SK-N-SH (cell line): Measurements from ENCODE around the gene SIM2.

Source experiments
- CHD2 ChIP-seq: fragments of 150-350 bp; IDR thresholded peaks from 2 replicates; pipeline ENCODE4 v1.6.1; 2018; ENCODE audit warnings: low read length; ENCODE audit not compliant: partially characterized antibody
- CTCF ChIP-seq: fragments of 200-600 bp; sonication (generic); IDR thresholded peaks from 2 replicates; pipeline ENCODE4 v1.6.1; 2017; ENCODE audit warnings: antibody characterized with exemption, mild to moderate bottlenecking, moderate library complexity
- EZH2phosphoT487 ChIP-seq: fragments of 200-600 bp; sonication (generic); IDR thresholded peaks from 2 replicates; pipeline ENCODE4 v1.6.1; 2017; ENCODE audit warnings: low read depth, mixed run types, mild to moderate bottlenecking, antibody characterized with exemption, moderate library complexity, borderline replicate concordance
- FOXM1 ChIP-seq: IDR thresholded peaks from 2 replicates; pipeline ENCODE4 v1.4.0; 2012; ENCODE audit warnings: low read depth, mild to moderate bottlenecking
- POLR2AphosphoS5 ChIP-seq: IDR thresholded peaks from 2 replicates; pipeline ENCODE4 v1.6.1; 2012; ENCODE audit warnings: low read depth, low read length
- RAD21 ChIP-seq: IDR thresholded peaks from 2 replicates; pipeline ENCODE4 v1.6.1; 2012; ENCODE audit warnings: mild to moderate bottlenecking, low read length
- RCOR1 ChIP-seq: fragments of 150-350 bp; IDR thresholded peaks from 2 replicates; pipeline ENCODE4 v1.6.1; 2017; ENCODE audit warnings: antibody characterized with exemption, low read length
- RFX5 ChIP-seq: IDR thresholded peaks from 2 replicates; pipeline ENCODE4 v1.6.1; 2012; ENCODE audit warnings: mild to moderate bottlenecking, improper control_type of control experiment, low read length
- SIN3A ChIP-seq: IDR thresholded peaks from 2 replicates; pipeline ENCODE4 v1.6.1; 2012; ENCODE audit warnings: low read depth, mild to moderate bottlenecking, low read length, moderate library complexity, borderline replicate concordance
- TAF1 ChIP-seq: IDR thresholded peaks from 2 replicates; pipeline ENCODE4 v1.6.1; 2012; ENCODE audit warnings: low read depth, mild to moderate bottlenecking, low read length, moderate library complexity, borderline replicate concordance
- YY1 ChIP-seq: IDR thresholded peaks from 2 replicates; pipeline ENCODE4 v1.4.0; 2012; ENCODE audit warnings: low read depth, mild to moderate bottlenecking
- TF ChIP-seq, protein P1 (sequence below): IDR thresholded peaks from 2 replicates; pipeline ENCODE4 v1.6.1; 2012; ENCODE audit warnings: mild to moderate bottlenecking, low read depth, low read length, moderate library complexity

- TF ChIP-seq CTCF, result no peak
- no peak for TF ChIP-seq RCOR1
- TF ChIP-seq POLR2AphosphoS5, result no peak
- TF ChIP-seq TAF1, result no peak
- no peak for TF ChIP-seq YY1
- TF ChIP-seq RAD21, result no peak
- TF ChIP-seq, protein P1, sequence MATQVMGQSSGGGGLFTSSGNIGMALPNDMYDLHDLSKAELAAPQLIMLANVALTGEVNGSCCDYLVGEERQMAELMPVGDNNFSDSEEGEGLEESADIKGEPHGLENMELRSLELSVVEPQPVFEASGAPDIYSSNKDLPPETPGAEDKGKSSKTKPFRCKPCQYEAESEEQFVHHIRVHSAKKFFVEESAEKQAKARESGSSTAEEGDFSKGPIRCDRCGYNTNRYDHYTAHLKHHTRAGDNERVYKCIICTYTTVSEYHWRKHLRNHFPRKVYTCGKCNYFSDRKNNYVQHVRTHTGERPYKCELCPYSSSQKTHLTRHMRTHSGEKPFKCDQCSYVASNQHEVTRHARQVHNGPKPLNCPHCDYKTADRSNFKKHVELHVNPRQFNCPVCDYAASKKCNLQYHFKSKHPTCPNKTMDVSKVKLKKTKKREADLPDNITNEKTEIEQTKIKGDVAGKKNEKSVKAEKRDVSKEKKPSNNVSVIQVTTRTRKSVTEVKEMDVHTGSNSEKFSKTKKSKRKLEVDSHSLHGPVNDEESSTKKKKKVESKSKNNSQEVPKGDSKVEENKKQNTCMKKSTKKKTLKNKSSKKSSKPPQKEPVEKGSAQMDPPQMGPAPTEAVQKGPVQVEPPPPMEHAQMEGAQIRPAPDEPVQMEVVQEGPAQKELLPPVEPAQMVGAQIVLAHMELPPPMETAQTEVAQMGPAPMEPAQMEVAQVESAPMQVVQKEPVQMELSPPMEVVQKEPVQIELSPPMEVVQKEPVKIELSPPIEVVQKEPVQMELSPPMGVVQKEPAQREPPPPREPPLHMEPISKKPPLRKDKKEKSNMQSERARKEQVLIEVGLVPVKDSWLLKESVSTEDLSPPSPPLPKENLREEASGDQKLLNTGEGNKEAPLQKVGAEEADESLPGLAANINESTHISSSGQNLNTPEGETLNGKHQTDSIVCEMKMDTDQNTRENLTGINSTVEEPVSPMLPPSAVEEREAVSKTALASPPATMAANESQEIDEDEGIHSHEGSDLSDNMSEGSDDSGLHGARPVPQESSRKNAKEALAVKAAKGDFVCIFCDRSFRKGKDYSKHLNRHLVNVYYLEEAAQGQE, result no peak
- TF ChIP-seq CHD2, result no peak
- no peak for TF ChIP-seq RFX5
- TF ChIP-seq SIN3A, result no peak
- TF ChIP-seq FOXM1, result no peak
- peak; percentile 39; the same call in 1 of the 2 replicates for TF ChIP-seq EZH2phosphoT487
Observed at GRCh38 chr21:36697060-36697850, 1.7 kb upstream of the SIM2 start.
